HEK293 (cell line): Measurements from ENCODE around the gene EXD3.

ENCODE experiments used
- CTCF ChIA-PET: fragments of 350-600 bp; formaldehyde crosslinking; extraction: SDS; loops from one replicate; lab custom pipeline; 2021; ENCODE audit warnings: antibody characterized with exemption; lab: Yijun Ruan, JAX
- POLR2A ChIA-PET: fragments of 300-600 bp; formaldehyde crosslinking; extraction: SDS; loops from one replicate; lab custom pipeline; 2020; ENCODE audit warnings: antibody characterized with exemption, inconsistent platforms; lab: Yijun Ruan, JAX
- H3K27ac ChIP-seq: fragments of 200-500 bp; sonication (Bioruptor generic); 2 replicates; pipeline ENCODE4 v1.5.1; 2014; ENCODE audit warnings: low read depth, low read length, control low read depth, inconsistent platforms; ENCODE audit errors: extremely low read depth
- H3K36me3 ChIP-seq, 2 experiments: fragments of 200-500 bp in 1 of 2; sonication (Bioruptor generic) in 1 of 2; 1 replicate in 1 of 2; 2 replicates in 1 of 2; pipeline ENCODE4 v1.5.1; 2014 to 2017; ENCODE audit warnings: inconsistent platforms in 2 of 2, low read length in 2 of 2; ENCODE audit not compliant: control insufficient read depth in 2 of 2, insufficient read depth in 1 of 2
- H3K4me1 ChIP-seq: fragments of 200-500 bp; sonication (Bioruptor generic); 2 replicates; pipeline ENCODE4 v1.5.1; 2014; ENCODE audit warnings: mild to moderate bottlenecking, low read length, inconsistent platforms; ENCODE audit not compliant: control insufficient read depth, insufficient read depth
- H3K4me3 ChIP-seq: 2 replicates; pipeline ENCODE4 v1.5.1; 2011; ENCODE audit warnings: low read depth, mild to moderate bottlenecking, control low read depth, low read length, moderate library complexity
- H3K9me3 ChIP-seq: fragments of 200-500 bp; sonication (Bioruptor generic); 2 replicates; pipeline ENCODE4 v1.5.1; 2014; ENCODE audit warnings: low read depth, low read length, inconsistent platforms; ENCODE audit not compliant: control insufficient read depth, insufficient read depth
- HOXC10 ChIP-seq: sonication (generic); formaldehyde crosslinking; IDR thresholded peaks from 2 replicates; pipeline ENCODE4 v1.8.1; 2023; ENCODE audit warnings: mild to moderate bottlenecking, missing genetic modification reagents
- IKZF3 ChIP-seq: fragments of 450-650 bp; IDR thresholded peaks from 2 replicates; pipeline ENCODE4 v1.5.0; 2018; ENCODE audit warnings: missing biosample characterization, mild to moderate bottlenecking, missing genetic modification characterization, moderate library complexity
- MZF1 ChIP-seq: fragments of 450-650 bp; formaldehyde crosslinking; IDR thresholded peaks from 2 replicates; pipeline ENCODE4 v1.5.1; 2017; ENCODE audit warnings: missing biosample characterization, missing genetic modification characterization, borderline replicate concordance
- PRDM10 ChIP-seq: fragments of 450-650 bp; formaldehyde crosslinking; IDR thresholded peaks from 2 replicates; pipeline ENCODE4 v1.5.1; 2016; ENCODE audit warnings: missing biosample characterization, missing genetic modification characterization
- YY2 ChIP-seq: fragments of 450-650 bp; formaldehyde crosslinking; IDR thresholded peaks from 2 replicates; pipeline ENCODE4 v1.5.1; 2016; ENCODE audit warnings: missing biosample characterization, missing genetic modification characterization
- ZBTB21 ChIP-seq: fragments of 450-650 bp; formaldehyde crosslinking; IDR thresholded peaks from 2 replicates; pipeline ENCODE4 v1.5.1; 2017; ENCODE audit warnings: missing biosample characterization, missing genetic modification characterization
- ZNF121 ChIP-seq: fragments of 450-650 bp; formaldehyde crosslinking; IDR thresholded peaks from 2 replicates; pipeline ENCODE4 v1.5.1; 2016; ENCODE audit warnings: missing biosample characterization, missing genetic modification characterization
- ZNF132 ChIP-seq: fragments of 450-650 bp; formaldehyde crosslinking; IDR thresholded peaks from 2 replicates; pipeline ENCODE4 v1.5.1; 2017; ENCODE audit warnings: missing biosample characterization, missing genetic modification characterization, borderline replicate concordance
- ZNF140 ChIP-seq: fragments of 450-650 bp; formaldehyde crosslinking; IDR thresholded peaks from 2 replicates; pipeline ENCODE4 v1.5.1; 2016; ENCODE audit warnings: missing biosample characterization, missing genetic modification characterization
- ZNF157 ChIP-seq: fragments of 450-650 bp; formaldehyde crosslinking; IDR thresholded peaks from 2 replicates; pipeline ENCODE4 v1.5.1; 2016; ENCODE audit warnings: missing biosample characterization, missing genetic modification characterization
- ZNF184 ChIP-seq: fragments of 450-650 bp; IDR thresholded peaks from 2 replicates; pipeline ENCODE4 v1.5.1; 2018; ENCODE audit warnings: missing biosample characterization, mild to moderate bottlenecking, missing genetic modification characterization
- ZNF24 ChIP-seq: fragments of 450-650 bp; formaldehyde crosslinking; IDR thresholded peaks from 2 replicates; pipeline ENCODE4 v1.5.1; 2016; ENCODE audit warnings: missing biosample characterization, missing genetic modification characterization
- ZNF280C ChIP-seq: fragments of 450-650 bp; formaldehyde crosslinking; IDR thresholded peaks from 2 replicates; pipeline ENCODE4 v1.5.1; 2016; ENCODE audit warnings: missing biosample characterization, missing genetic modification characterization
- ZNF292 ChIP-seq: fragments of 450-650 bp; formaldehyde crosslinking; IDR thresholded peaks from 2 replicates; pipeline ENCODE4 v1.5.1; 2016; ENCODE audit warnings: low read depth, missing biosample characterization, missing genetic modification characterization, borderline replicate concordance
- ZNF398 ChIP-seq: fragments of 450-650 bp; formaldehyde crosslinking; IDR thresholded peaks from 2 replicates; pipeline ENCODE4 v1.5.1; 2017; ENCODE audit warnings: missing biosample characterization, missing genetic modification characterization
- ZNF510 ChIP-seq: fragments of 450-650 bp; formaldehyde crosslinking; IDR thresholded peaks from 2 replicates; pipeline ENCODE4 v1.5.1; 2018; ENCODE audit warnings: mild to moderate bottlenecking, missing genetic modification characterization, missing biosample characterization; ENCODE audit not compliant: insufficient replicate concordance
- ZNF544 ChIP-seq: fragments of 450-650 bp; formaldehyde crosslinking; IDR thresholded peaks from 2 replicates; pipeline ENCODE4 v1.5.0; 2017; ENCODE audit warnings: missing biosample characterization, missing genetic modification characterization
- ZNF560 ChIP-seq: fragments of 450-650 bp; formaldehyde crosslinking; IDR thresholded peaks from 2 replicates; pipeline ENCODE4 v1.5.1; 2017; ENCODE audit warnings: missing biosample characterization, missing genetic modification characterization, borderline replicate concordance
- ZNF626 ChIP-seq: fragments of 450-650 bp; sonication (Bioruptor Pico); formaldehyde crosslinking; IDR thresholded peaks from 2 replicates; pipeline ENCODE4 v1.5.1; 2018; ENCODE audit warnings: missing biosample characterization, missing genetic modification characterization, inconsistent platforms
- ZNF664 ChIP-seq: fragments of 450-650 bp; formaldehyde crosslinking; IDR thresholded peaks from 2 replicates; pipeline ENCODE4 v1.5.1; 2016; ENCODE audit warnings: missing biosample characterization, missing genetic modification characterization
- ZNF776 ChIP-seq: fragments of 450-650 bp; formaldehyde crosslinking; IDR thresholded peaks from 2 replicates; pipeline ENCODE4 v1.5.0; 2017; ENCODE audit warnings: missing biosample characterization, missing genetic modification characterization, borderline replicate concordance
- ZNF791 ChIP-seq: fragments of 450-650 bp; formaldehyde crosslinking; IDR thresholded peaks from 2 replicates; pipeline ENCODE4 v1.5.1; 2016; ENCODE audit warnings: missing biosample characterization, missing genetic modification characterization
- ZNF792 ChIP-seq: fragments of 450-650 bp; formaldehyde crosslinking; IDR thresholded peaks from 2 replicates; pipeline ENCODE4 v1.5.1; 2016; ENCODE audit warnings: missing biosample characterization, missing genetic modification characterization

Gene EXD3

GRCh38 chr9:137402746-137403145 lies 20.2 kb downstream of the EXD3 start (continued):
- TF ChIP-seq ZNF626 (tag by site-specific recombination): no peak

- H3K9me3 ChIP-seq: no peaks in the 10 kb centered on the region
- H3K4me1 ChIP-seq: no peaks in the 10 kb centered on the region
- no peak overlapping the region for H3K4me3 ChIP-seq
- TF ChIP-seq ZNF184 (tag by site-specific recombination) (no peak), ZNF280C (tag by site-specific recombination) (no peak), ZNF544 (no peak), ZNF664 (tag by site-specific recombination) (no peak), ZNF398 (no peak), ZNF776 (tag by site-specific recombination) (no peak), YY2 (tag by site-specific recombination) (no peak), ZNF140 (no peak), ZNF510 (no peak), MZF1 (tag by site-specific recombination) (no peak), ZBTB21 (tag by site-specific recombination) (no peak)
- H3K36me3 ChIP-seq: no peaks in the 10 kb centered on the region
- no peak overlapping the region for H3K27ac ChIP-seq
- ChIA-PET POLR2A (no interaction called here), CTCF (no interaction called here)
Observed at GRCh38 chr9:137398561-137399468, 24.1 kb downstream of the EXD3 start.

- POLR2A ChIA-PET: interaction anchor here (0.6 kb wide), 1 partner anchor 225 kb away, joined by 3 read pairs; no protein-coding TSS in a partner anchor
- TF ChIP-seq ZNF24 (tag by site-specific recombination): no peak
- TF ChIP-seq ZNF791 (tag by site-specific recombination): no peak
- TF ChIP-seq ZNF121 (tag by site-specific recombination): no peak
- TF ChIP-seq IKZF3 (tag by site-specific recombination): no peak
- no peak for TF ChIP-seq ZNF132 (tag by site-specific recombination)
- TF ChIP-seq ZNF544: no peak
- TF ChIP-seq ZNF157 (tag by site-specific recombination): no peak
- TF ChIP-seq PRDM10 (tag by site-specific recombination): no peak
- no peak for TF ChIP-seq ZNF292
- no peak for TF ChIP-seq ZNF792 (tag by site-specific recombination)
- TF ChIP-seq HOXC10: no peak
- TF ChIP-seq ZNF560: no peak
Observed at GRCh38 chr9:137397675-137398423, 25.1 kb downstream of the EXD3 start.

More at GRCh38 chr9:137397675-137398423, 25.1 kb downstream of the EXD3 start:
- no peaks in the 10 kb centered on the region for H3K9me3 ChIP-seq
- no peaks in the 10 kb centered on the region for H3K36me3 ChIP-seq
- CTCF ChIA-PET: interaction anchor here (1.5 kb wide), 1 partner anchor 25 kb away, joined by 3 read pairs; the partner anchor contains the start of genes EXD3 and NOXA1
- no peaks in the 10 kb centered on the region for H3K4me1 ChIP-seq
- H3K27ac ChIP-seq: no peak overlapping the region
- H3K4me3 ChIP-seq: no peak overlapping the region
